Measurements from ENCODE around the gene TSPYL2.

The TSPYL2 gene

DNA sequence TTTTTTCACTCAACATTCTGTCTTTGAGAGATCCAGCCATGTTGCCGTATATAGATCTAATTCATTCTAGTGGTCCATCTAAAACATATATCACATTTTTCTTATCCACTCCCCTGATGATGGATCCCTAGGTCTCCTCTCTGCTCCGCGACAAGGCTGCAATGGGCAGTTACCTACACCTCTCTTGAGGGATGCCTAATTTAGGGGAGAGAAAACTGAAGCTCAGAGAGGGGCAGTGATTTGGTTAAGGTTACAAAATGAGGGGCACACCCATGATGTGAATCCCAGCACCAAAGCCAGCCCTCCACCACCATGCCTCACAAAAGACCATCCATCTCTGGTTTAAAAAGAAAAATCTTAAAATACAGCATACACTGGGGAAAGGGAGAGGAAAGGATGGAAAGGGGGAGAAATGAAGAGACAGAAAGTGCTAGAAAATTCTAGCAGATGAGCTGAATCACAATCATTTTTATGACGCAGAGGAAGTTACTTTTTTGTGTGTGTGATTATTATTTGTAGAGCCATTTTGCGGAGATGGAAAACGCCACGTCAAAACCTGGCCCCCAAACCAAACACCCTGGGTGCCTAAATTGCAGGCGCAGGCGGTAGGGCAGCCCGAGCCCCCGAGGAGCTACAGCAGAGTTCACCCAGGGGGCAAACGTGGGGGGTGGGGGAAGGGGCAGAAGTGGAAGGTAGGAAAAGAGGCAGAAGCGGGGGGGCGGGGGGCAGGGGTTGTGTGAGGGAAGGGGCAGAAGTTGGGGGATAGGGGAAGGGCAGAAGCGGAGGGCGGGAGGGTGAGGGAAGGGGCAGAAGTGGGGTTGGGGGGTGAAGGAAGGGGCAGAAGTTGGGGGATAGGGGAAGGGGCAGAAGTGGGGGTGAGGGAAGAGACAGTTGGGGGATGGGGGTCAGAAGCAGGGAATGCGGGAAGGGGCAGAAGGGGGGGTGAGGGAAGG, 1.3 kb upstream of the TSPYL2 start:
- no peak for DNase-seq

DNA sequence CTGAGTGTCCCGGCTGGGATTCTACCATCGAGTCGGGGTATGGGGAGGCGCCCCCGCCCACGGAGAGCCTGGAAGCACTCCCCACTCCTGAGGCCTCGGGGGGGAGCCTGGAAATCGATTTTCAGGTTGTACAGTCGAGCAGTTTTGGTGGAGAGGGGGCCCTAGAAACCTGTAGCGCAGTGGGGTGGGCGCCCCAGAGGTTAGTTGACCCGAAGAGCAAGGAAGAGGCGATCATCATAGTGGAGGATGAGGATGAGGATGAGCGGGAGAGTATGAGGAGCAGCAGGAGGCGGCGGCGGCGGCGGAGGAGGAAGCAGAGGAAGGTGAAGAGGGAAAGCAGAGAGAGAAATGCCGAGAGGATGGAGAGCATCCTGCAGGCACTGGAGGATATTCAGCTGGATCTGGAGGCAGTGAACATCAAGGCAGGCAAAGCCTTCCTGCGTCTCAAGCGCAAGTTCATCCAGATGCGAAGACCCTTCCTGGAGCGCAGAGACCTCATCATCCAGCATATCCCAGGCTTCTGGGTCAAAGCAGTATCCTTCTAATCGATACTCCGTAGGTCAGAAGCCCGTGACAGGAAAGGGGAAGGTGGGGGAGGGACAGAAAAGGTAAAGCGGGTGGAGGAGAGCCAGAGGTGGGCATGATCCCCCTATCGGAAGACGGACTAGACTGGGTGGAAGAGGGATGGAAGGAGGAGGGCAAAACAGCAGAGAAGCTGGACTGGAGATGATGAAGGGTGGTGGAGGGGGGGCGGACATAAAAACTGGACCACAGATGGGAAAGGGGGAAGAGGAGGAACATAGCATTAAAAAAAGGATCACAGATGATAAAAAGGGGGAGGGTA, 828 bp downstream of the TSPYL2 start:
- DNase-seq: no peak

DNA sequence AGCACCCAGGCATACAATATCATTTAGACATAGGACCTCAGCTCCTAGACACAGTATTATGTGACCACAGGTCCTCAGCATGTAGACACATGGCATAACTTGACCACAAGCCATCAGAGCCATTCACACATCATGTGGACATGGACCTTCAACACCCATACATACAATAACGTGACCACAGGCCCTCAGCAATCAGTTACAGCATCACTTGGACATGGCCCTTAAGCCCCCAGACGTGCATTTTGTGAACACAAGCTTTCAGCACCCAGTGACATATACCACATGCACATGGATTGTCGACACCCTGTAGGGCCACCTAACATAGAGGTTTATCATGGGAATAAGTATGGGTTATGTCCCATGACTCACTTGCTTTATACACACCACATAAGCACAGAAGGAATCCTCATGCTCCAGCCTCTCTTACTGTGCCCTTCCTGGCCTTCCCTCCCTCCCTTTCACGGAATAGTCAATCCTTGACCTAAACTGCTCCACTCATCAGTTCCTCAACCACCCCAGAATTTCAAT, 1.9 kb downstream of the TSPYL2 start:
- DNase-seq: no peak

DNA sequence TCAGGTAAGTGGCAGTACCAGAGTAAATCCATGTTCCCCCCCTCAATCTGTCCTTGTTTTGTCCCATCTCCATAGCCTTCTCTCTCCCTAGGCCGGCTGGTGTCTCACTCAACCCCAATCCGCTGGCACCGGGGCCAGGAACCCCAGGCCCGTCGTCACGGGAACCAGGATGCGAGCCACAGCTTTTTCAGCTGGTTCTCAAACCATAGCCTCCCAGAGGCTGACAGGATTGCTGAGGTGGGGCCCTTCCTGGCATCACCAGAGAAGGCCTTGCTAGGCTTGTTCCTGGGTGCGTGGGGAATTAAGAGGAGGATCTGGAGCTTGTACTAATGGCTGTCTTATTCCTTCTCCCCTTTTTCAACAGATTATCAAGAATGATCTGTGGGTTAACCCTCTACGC, 2.7 kb downstream of the TSPYL2 start:
- DNase-seq: no peak

DNA sequence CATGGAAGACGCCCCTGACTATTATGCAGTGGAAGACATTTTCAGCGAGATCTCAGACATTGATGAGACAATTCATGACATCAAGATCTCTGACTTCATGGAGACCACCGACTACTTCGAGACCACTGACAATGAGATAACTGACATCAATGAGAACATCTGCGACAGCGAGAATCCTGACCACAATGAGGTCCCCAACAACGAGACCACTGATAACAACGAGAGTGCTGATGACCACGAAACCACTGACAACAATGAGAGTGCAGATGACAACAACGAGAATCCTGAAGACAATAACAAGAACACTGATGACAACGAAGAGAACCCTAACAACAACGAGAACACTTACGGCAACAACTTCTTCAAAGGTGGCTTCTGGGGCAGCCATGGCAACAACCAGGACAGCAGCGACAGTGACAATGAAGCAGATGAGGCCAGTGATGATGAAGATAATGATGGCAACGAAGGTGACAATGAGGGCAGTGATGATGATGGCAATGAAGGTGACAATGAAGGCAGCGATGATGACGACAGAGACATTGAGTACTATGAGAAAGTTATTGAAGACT, 3.6 kb downstream of the TSPYL2 start:
- no peak for DNase-seq

DNA sequence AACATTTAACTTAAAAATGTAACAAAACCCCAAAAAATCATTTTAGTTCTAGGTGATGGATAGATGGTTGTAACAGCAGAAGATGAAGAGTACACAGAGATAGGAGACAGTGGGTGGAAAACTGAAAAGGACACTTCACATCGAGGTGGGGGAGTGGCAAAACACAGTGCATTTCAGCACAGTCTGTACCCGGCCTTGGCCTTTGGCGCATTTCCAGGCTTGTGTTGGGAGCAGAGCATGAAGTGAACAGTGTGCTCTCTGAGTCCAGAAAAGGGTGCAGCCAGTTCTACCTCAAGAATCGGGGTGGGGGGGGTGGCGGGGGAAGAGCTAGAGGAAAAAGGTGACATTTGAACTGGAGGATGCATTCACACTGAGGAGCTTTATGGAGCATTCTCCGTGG, 4.3 kb downstream of the TSPYL2 start:
- no peak for DNase-seq

DNA sequence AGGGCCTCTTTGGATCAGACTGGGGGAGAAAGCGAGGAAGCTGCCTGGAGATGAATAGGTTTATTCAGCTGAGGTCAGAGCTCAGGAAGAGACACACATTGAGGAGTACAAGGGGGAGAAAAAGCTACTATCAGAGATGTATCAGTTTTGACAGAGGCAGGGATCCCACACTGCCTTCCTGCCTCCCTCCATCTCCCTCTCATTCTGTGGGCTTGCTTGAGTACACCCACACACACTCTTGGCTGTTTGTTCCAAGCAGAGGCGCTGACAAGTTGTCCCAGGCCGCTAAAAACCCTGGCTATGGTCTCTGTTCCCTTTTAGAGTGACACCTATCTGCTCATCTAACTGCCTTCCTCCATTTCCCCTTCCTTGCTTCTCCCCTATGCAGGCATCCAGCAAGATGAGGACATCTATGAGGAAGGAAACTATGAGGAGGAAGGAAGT, 5.2 kb downstream of the TSPYL2 start:
- no peak for DNase-seq

DNA sequence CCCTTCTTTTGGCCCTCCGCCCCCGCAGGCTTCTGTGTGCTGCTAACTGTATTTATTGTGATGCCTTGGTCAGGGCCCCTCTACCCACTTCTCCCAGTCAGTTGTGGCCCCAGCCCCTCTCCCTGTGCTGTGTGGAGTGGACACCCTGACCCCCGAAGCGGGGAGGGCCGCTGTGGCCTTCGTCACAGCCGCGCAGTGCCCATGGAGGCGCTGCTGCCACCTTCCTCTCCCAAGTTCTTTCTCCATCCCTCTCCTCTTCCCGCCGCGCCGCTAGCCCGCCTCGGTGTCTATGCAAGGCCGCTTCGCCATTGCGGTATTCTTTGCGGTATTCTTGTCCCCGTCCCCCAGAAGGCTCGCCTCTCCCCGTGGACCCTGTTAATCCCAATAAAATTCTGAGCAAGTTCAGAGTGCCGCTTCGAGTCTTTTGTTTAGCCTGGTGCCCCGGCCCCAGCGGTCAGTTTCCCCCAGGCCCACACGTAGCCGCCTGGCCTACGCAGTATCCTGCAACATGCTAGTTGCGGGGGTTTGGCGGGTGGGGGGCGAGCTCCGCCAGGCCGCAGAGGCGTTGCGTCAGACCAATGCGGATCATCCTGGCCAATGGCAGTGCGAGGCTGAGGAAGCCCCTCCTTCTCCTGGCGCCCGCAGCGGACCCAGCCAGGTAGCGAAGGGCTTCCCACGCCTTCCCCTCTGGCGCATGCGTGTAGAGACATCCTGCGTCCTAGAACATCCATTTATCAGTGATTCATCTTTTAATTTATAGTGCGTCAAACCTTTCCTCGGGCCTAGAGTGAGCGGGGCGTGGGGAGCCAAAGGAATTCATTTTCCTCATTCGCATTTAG, 6.2 kb downstream of the TSPYL2 start:
- peak; percentile 73 for DNase-seq

DNA sequence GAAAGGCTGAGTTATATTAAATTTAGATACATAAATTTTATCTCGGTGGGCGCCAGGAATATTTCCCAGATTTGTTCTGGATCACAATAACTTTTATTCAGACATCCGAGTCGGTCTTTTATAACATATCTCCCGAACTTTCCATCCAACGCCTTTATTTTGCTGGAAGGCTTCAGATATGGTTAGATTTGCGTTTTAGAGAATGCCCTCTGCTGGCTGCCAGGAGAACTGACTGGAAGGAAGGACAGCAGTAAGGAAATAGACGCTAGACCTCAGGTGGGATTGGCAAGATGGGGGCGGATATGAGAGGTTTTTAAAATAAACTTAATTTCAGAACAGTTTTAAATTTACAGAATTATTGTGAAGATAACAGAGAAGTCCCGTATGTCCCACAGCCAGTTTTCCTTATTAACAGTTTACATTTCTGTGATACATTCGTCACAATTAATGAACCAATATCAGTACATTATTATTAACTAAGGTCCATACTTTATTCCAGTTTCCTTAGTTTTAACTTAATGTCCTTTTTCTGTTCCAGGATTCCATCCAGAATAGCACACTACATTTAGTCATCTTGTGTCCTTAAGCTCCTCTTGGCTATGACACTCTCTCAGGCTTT, 7.2 kb downstream of the TSPYL2 start:
- DNase-seq: peak; percentile 5

DNA sequence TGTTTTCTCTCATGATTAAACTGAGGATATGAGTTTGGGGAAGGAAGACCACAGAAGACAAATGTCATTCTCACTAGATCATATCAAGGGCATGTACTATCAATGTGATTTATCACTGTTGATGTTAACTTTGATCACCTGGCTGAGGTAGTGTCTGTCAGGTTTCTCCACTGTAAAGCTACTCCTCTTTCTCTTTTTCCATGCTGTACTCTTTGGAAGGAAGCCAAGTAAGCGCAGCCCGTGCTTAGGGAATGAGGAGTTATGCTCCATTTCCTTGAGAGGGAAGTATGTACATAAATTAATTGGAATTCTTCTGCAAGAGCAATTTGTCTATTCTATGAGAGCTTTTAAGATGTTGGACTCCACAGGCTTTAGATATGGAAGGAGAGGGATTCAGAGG, 7.8 kb downstream of the TSPYL2 start:
- no peak for DNase-seq

DNA sequence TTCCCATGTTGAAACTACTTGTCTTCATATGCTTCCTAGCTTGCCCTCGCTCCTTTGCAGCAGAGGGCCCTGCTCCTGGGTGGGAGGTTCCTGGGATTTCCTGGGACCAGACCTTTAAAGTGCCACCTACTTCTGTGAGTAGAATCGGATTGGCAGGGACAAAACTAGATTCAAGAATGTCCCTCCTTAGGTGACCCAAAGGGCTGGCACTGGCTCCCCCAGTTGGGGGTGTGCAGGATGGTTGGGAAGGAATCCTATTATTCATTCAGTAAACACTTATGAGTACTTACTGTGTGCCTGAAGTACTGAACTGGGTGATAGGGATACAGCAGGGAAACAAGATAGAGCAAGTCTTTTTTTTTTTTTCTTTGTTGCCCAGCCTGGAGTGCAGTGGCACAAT, 9.2 kb downstream of the TSPYL2 start:
- no peak for DNase-seq

DNA sequence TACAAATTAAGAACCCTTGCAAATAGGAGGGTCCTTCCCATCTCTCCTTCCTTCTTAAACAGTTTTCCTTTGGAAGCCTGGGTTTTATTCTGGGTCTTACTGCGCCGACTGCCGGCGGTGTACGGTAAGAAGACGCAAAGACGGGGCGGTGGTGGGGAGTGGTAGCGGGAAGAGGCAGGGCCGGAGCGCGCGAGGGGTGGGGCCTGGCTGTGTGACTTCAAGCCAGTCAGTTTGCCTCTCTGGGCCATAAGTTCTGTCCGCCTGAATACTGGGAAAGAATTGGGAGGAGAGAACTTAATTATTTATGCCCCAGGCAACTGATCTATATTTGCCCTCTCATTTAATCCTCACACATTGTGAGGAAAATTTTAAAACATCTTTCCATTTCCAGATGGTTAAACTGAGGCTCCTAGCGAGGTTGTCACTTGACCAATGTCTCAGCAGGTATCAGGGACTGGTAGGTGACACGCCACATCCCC, 11.0 kb downstream of the TSPYL2 start:
- peak; percentile 62 for DNase-seq

DNA sequence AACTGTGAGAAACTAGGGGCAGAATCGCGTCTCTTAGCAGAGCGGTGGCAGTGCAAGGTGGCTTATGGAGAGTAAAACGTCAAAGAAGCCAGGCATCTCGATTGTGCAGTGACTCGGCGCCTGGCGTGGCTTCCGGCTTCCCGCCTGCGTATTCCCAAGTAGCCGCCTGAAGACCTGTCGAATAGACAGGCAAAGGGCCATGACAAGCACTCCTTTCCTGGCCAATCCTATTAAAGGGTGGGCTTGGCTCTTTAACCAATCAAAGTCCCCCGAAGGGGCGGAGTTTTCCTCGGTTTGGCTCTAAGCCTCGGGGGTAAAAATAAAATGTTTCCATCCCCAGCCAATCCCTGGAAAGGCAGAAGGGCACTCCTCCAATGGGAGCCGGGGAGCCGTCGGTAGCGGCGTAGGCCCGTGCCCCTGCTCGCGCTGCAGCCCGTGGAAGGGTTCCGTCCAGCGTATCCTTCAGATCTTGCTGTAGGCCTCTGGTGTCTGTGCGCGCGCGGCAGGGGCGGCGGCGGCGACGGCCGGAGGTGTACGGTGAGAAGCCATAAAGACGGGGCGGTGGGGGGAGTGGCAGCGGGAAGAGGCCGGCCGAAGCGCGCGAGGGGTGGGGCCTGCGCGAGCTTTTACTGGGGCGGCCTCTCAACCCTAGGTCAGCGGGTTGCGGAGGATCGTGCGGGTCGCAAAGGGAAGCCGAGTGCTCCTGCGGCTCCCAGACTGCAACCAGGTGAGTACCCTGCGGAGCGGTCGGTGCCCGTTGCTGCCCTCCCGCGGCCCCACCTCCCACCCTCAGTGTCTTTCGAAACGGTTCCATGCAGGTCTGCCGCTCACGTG, 11.8 kb downstream of the TSPYL2 start, which contains the start of gene KANTR:
Gene KANTR, plus strand, starts transcription at position 395 of the 834 bp plus-strand sequence. CDS start 30,131 bp downstream, outside the sequence.
- peak; percentile 97 for DNase-seq

DNA sequence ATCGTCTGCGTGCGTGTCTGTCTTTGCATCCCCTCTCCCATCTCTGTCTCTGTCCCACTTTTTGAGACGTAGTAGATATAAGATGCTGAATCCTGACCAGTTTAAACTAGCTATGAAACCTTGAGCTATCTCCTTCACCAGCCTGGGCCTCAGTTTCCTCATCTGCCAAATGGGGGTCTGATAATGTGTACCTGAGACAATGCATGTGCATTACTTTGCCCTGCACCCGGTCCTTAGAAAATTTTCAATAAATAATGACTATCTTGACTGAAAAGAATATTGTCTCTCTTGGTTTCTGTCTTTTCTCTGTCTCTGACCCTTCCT, 12.4 kb downstream of the TSPYL2 start:
- DNase-seq: no peak

DNA sequence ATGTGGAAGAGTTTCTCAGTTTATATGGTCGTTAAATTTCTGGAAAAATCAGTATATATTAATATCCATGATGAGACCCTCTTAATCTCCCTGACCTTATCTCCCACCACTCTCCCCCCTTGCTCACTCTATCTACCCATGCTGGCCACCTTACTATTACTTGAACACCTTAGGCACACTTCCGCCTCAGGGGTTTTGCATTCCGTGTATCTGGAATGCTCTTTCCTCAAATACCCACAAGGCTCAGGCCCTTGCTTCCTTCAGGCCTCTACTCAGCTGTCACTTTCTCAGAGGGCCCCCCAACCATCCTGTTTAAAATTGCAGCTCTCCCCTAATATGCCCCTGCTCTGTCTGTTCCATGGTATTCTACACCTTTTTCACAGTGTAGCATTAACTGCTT, 13.6 kb downstream of the TSPYL2 start:
- DNase-seq: no peak

DNA sequence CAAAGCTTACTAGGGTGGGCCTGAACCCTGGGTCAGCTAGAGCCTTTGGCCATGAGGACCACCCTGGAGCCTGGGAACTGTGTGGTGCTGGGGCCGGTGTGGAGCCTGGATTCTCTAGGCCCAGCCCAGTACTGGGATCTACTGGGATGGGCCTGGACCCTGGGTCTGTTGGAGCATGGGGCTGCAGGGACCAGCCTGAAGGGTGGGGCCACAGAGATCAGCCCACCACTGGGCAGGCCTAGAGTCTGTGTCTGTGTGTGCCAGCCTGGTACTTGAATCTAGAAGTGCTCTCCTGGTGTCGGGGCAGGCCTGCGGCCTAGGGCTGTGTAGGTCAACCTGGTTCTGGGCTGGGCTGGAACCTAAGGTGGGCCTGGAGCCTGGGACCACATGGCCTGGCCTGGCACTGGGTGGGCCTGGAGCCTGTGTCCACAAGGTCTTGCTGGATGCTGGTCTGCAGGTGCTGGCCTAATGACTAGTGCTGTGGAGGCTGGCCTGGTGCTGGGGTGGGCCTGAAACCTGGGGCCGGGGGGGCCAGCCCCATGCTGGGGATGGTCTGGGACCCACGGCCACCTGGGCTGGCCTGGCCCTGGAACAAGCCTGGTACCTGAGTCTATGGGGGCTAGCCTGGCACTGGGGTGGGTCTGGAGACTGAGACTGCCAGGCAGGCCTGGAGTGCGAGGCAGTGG, 32.8 kb downstream of the TSPYL2 start:
- DNase-seq: no peak

DNA sequence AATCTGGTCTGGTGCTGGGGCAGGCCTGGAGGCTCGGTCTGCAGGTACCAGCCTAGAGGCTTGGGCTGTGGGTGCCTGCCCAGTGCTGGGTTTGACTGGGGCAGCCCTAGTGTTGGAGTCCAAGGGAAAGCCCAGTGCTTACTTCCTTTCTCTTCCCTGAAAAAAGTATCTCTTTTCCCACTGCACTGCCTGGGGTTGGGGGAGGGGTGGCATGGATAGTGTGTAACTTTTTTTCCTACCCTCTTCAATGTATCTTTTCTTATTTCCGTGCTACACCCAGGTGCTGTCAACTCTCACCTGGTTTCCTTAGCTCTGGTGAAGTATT, 33.3 kb downstream of the TSPYL2 start:
- DNase-seq: no peak

DNA sequence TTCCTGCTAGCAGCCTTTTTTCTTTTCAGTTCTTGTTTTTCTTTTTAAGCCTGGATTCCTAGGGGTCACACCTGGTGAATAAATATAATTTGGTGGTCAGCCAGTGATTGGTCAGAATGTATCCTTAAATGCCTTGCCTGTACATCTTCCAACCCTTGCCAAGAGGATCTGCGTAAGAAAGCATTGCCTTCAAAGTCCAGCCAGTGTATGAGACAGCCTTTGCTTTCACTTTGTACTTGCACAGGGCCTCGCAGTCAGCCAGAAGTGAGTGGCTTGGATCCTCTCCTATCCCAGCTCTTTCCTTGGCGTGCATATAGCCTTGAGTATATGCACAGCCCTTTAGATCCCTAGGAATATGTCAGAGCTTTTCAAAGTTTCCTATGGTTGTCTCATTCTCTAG, 33.9 kb downstream of the TSPYL2 start:
- DNase-seq: no peak

DNA sequence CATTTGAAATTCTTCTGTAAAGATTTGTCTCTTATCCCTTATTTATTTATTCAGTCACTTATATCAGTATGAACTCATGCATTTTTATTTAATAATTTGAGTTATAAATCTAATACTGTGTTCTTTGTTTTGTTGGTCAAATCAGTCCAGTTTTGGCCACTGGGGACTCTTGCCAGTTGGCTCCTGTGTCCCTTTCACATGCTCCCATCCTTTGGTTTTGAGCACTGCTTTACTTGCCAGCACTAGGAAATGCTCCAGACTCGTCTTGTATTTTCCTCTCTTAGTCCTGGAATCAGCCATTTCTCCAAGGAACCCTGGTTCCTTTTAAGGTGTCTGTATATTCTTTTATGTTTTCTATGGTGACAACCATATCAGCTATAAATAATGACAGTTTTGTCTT, 39.8 kb downstream of the TSPYL2 start:
- no peak for DNase-seq

DNA sequence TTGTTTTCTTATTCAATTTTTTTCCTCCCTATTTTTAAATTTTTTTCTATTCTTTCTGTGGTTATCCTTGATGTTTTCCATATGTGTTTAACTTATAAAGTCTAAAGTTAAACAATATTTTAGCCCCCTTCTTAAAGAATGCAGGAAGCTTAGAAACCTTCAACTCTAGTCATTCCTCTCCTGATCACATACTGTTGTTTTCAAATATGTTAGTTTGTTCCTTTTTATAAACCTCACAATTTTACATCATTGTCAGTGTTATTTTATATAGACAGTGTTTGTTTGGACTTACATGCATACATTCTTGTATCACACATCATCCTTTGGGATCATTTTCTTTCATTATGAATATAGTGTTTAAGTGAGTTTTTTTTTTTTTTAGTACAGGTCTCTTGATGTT, 43.3 kb downstream of the TSPYL2 start:
- DNase-seq: no peak

All from NCI-H1436 treated with DMSO at 0.1 percent for 48 hours (cell line).